Cardiac fibroblast (primary cell): ENCODE data around the gene C4orf50.

ENCODE experiments used
- DNase-seq, 2 donors: peaks; one replicate each; pipeline versions ENCODE4 v3.0.0 to v3.0.0-alpha.2; 2010; ENCODE audit warnings: low read depth in 2 of 2
- H3K4me3 ChIP-seq, 2 donors: replicated peaks in 1 of 2; 1 replicate in 1 of 2; 2 replicates in 1 of 2; pipeline ENCODE4 v1.5.1; 2011; ENCODE audit warnings: low read depth in 2 of 2, low read length in 2 of 2, mild to moderate bottlenecking in 2 of 2, moderate library complexity in 1 of 2
- CTCF ChIP-seq: IDR thresholded peaks from one replicate; pipeline ENCODE4 v1.5.1; 2011; ENCODE audit warnings: low read depth, mild to moderate bottlenecking, low read length, inconsistent platforms

C4orf50 gene

GRCh38 chr4:5921101-5921980, 96.9 kb downstream of the C4orf50 start:
- TF ChIP-seq CTCF = no peak
- no peak for DNase-seq
- no peak overlapping the region for H3K4me3 ChIP-seq

- DNase-seq = no peak
- no peak overlapping the region for H3K4me3 ChIP-seq
- no peak for TF ChIP-seq CTCF
These were observed 98.7 kb downstream of the C4orf50 start for GRCh38 chr4:5919571-5919970.

- no peak for TF ChIP-seq CTCF
- H3K4me3 ChIP-seq = no peak overlapping the region
- no peak for DNase-seq
These were observed 99.2 kb downstream of the C4orf50 start for GRCh38 chr4:5919044-5919443.

- H3K4me3 ChIP-seq = no peak overlapping the region
- TF ChIP-seq CTCF = no peak
- DNase-seq = no peak
These were observed 99.8 kb downstream of the C4orf50 start for GRCh38 chr4:5918331-5918985.

GRCh38 chr4:5917672-5918071, 100.6 kb downstream of the C4orf50 start:
- H3K4me3 ChIP-seq = no peak overlapping the region
- DNase-seq = no peak
- TF ChIP-seq CTCF = no peak

GRCh38 chr4:5916229-5916628, 102.0 kb downstream of the C4orf50 start:
- H3K4me3 ChIP-seq = no peak overlapping the region
- TF ChIP-seq CTCF = no peak
- no peak for DNase-seq
